ENCODE results near the gene SLC37A1.

The SLC37A1 gene

GRCh38 chr21:42489991-42490390 lies 23.7 kb upstream of the SLC37A1 start:
- DNase-seq (ENCODE audit: insufficient read length, low spot score) (no peak), FAIRE-seq (no peak)
- TF ChIP-seq POLR2A (IDR thresholded peaks at IDR 0.05; ENCODE audit: low read depth, low read length), result no peak

- no peak for TF ChIP-seq POLR2A (IDR thresholded peaks at IDR 0.05; ENCODE audit: low read depth, low read length)
- FAIRE-seq (no peak), DNase-seq (ENCODE audit: insufficient read length, low spot score) (no peak)
Measured at GRCh38 chr21:42490720-42491119, 22.9 kb upstream of the SLC37A1 start.

- no peak for TF ChIP-seq POLR2A (IDR thresholded peaks at IDR 0.05; ENCODE audit: low read depth, low read length)
- FAIRE-seq (no peak), DNase-seq (ENCODE audit: insufficient read length, low spot score) (no peak)
Measured at GRCh38 chr21:42491328-42491727, 22.3 kb upstream of the SLC37A1 start.

GRCh38 chr21:42492201-42492600 lies 21.5 kb upstream of the SLC37A1 start:
- no peak for FAIRE-seq
- TF ChIP-seq POLR2A (IDR thresholded peaks at IDR 0.05; ENCODE audit: low read depth, low read length), result no peak
- no peak for DNase-seq (ENCODE audit: insufficient read length, low spot score)

GRCh38 chr21:42493109-42494060 lies 20.3 kb upstream of the SLC37A1 start:
- FAIRE-seq (no peak), DNase-seq (ENCODE audit: insufficient read length, low spot score) (no peak)
- TF ChIP-seq POLR2A (IDR thresholded peaks at IDR 0.05; ENCODE audit: low read depth, low read length), result no peak

- FAIRE-seq (no peak), DNase-seq (ENCODE audit: insufficient read length, low spot score) (no peak)
- TF ChIP-seq POLR2A (IDR thresholded peaks at IDR 0.05; ENCODE audit: low read depth, low read length), result no peak
Measured at GRCh38 chr21:42495027-42495426, 18.6 kb upstream of the SLC37A1 start.

GRCh38 chr21:42495765-42496119 lies 17.9 kb upstream of the SLC37A1 start:
- TF ChIP-seq POLR2A (IDR thresholded peaks at IDR 0.05; ENCODE audit: low read depth, low read length), result no peak
- DNase-seq (ENCODE audit: insufficient read length, low spot score) (no peak), FAIRE-seq (no peak)

- DNase-seq (ENCODE audit: insufficient read length, low spot score) (peak; percentile 99), FAIRE-seq (peak; percentile 89)
- TF ChIP-seq POLR2A (IDR thresholded peaks at IDR 0.05; ENCODE audit: low read depth, low read length), result peak; percentile 61
Measured at GRCh38 chr21:42496120-42496838, 17.4 kb upstream of the SLC37A1 start, which contains the start of gene RSPH1. TSS of gene RSPH1 (minus strand) at chr21:42496224. CDS start at chr21:42496186, 38 bp downstream.

GRCh38 chr21:42496839-42497202 lies 16.8 kb upstream of the SLC37A1 start:
- DNase-seq (ENCODE audit: insufficient read length, low spot score), result no peak
- no peak for TF ChIP-seq POLR2A (IDR thresholded peaks at IDR 0.05; ENCODE audit: low read depth, low read length)
- FAIRE-seq, result no peak

- FAIRE-seq, result no peak
- no peak for DNase-seq (ENCODE audit: insufficient read length, low spot score)
- TF ChIP-seq POLR2A (IDR thresholded peaks at IDR 0.05; ENCODE audit: low read depth, low read length), result no peak
Measured at GRCh38 chr21:42498012-42498411, 15.6 kb upstream of the SLC37A1 start.

GRCh38 chr21:42499444-42500112 lies 14.1 kb upstream of the SLC37A1 start:
- TF ChIP-seq POLR2A (IDR thresholded peaks at IDR 0.05; ENCODE audit: low read depth, low read length), result no peak

GRCh38 chr21:42500225-42500624 lies 13.4 kb upstream of the SLC37A1 start:
- no peak for DNase-seq (ENCODE audit: insufficient read length, low spot score)
- no peak for TF ChIP-seq POLR2A (IDR thresholded peaks at IDR 0.05; ENCODE audit: low read depth, low read length)
- no peak for FAIRE-seq

More at GRCh38 chr21:42499444-42500112, 14.1 kb upstream of the SLC37A1 start:
- DNase-seq (ENCODE audit: insufficient read length, low spot score) (no peak), FAIRE-seq (no peak)

- no peak for FAIRE-seq
- no peak for TF ChIP-seq POLR2A (IDR thresholded peaks at IDR 0.05; ENCODE audit: low read depth, low read length)
- DNase-seq (ENCODE audit: insufficient read length, low spot score), result no peak
Measured at GRCh38 chr21:42500736-42501135, 12.9 kb upstream of the SLC37A1 start.

- TF ChIP-seq POLR2A (IDR thresholded peaks at IDR 0.05; ENCODE audit: low read depth, low read length), result no peak
- DNase-seq (ENCODE audit: insufficient read length, low spot score) (no peak), FAIRE-seq (no peak)
Measured at GRCh38 chr21:42503711-42504110, 9.9 kb upstream of the SLC37A1 start.
